Prostate gland (tissue), 2 donors: ENCODE data around the gene ASCL4. TPM values are rescaled to one million over a fixed set of nuclear protein-coding genes. Genes with fewer than 3 reads are reported as not detected.
A peak's percentile ranks its signal among the peaks of the same experiment; 100 is the strongest.

Experiments
- DNase-seq: peaks from one replicate; pipeline ENCODE4 v3.0.0-alpha.2; 2019; ENCODE audit warnings: low spot score
- H3K27ac ChIP-seq, 2 donors: fragments of 200-600 bp; sonication (generic); 2 replicates each; pipeline ENCODE4 v1.5.1; 2017 to 2019
- H3K27me3 ChIP-seq: fragments of 200-600 bp; sonication (generic); replicated peaks from 2 replicates; pipeline ENCODE4 v1.5.1; 2019; ENCODE audit not compliant: insufficient read depth
- H3K36me3 ChIP-seq, 2 donors: fragments of 200-600 bp; sonication (generic); 1 replicate in 1 of 2; 2 replicates in 1 of 2; pipeline versions ENCODE4 v1.5.1 to v1.8.1; 2017 to 2019
- H3K4me1 ChIP-seq: fragments of 200-600 bp; sonication (generic); replicated peaks from 2 replicates; pipeline ENCODE4 v1.5.1; 2019
- H3K4me3 ChIP-seq, 2 donors: fragments of 200-600 bp; sonication (generic); 2 replicates each; pipeline ENCODE4 v1.5.1; 2017 to 2019
- H3K9me3 ChIP-seq: fragments of 200-600 bp; sonication (generic); 2 replicates; pipeline ENCODE4 v1.5.1; 2017
- CTCF ChIP-seq, 4 experiments: fragments of 200-600 bp in 2 of 4; fragments of 450-650 bp in 2 of 4; sonication (generic) in 2 of 4; IDR thresholded peaks; 1 replicate in 3 of 4; 2 replicates in 1 of 4; pipeline ENCODE4 v1.5.1; 2016 to 2019; ENCODE audit warnings: antibody characterized with exemption in 4 of 4, mild to moderate bottlenecking in 2 of 4, moderate library complexity in 2 of 4
- POLR2A ChIP-seq: fragments of 450-650 bp; IDR thresholded peaks from one replicate; pipeline ENCODE4 v1.6.1; 2016; ENCODE audit warnings: antibody characterized with exemption, mild to moderate bottlenecking
- POLR2AphosphoS5 ChIP-seq: sonication (generic); formaldehyde crosslinking; IDR thresholded peaks from one replicate; pipeline ENCODE4 v1.6.1; 2017; ENCODE audit warnings: antibody characterized with exemption
- WGBS: methylation state at CpG from one replicate; pipeline ENCODE4 v1.1.5; 2018; 5-methylcytosine and 5-hydroxymethylcytosine counted together
- intact Hi-C: fragments of 100-400 bp; cut with DNase I; formaldehyde crosslinking; loops from one replicate; pipeline ENCODE4 v1.14.2; 2022
- total RNA-seq, 2 donors: library from RNA; depleted of rRNA; stranded (reverse); fragments of >200 nt; gene quantifications; one replicate each; pipeline ENCODE4 v1.1.0, GENCODE V29; 2016

Gene ASCL4
- total RNA-seq, 2 donors from 2014 or later = not detected

- peaks cover 10 to 19% of the 10 kb centered on the region in 2 donors for H3K36me3 ChIP-seq
- H3K4me1 ChIP-seq = no peaks in the 10 kb centered on the region
- no peaks in the 10 kb centered on the region for H3K27me3 ChIP-seq
- no peak for DNase-seq
- H3K4me3 ChIP-seq = no peak overlapping the region
- no peak overlapping the region for H3K27ac ChIP-seq
- TF ChIP-seq POLR2A = no peak
- no peak for TF ChIP-seq CTCF (IDR thresholded peaks at IDR 0.05)
- no peak for TF ChIP-seq POLR2AphosphoS5
- 100% methylated on average over 1 of the region's 1 CpG for WGBS
- H3K9me3 ChIP-seq = no peaks in the 10 kb centered on the region
- intact Hi-C loops = no loop called here
These were observed 25.4 kb upstream of the ASCL4 start for GRCh38 chr12:107749083-107749482.

GRCh38 chr12:107759410-107759809 lies 15.1 kb upstream of the ASCL4 start:
- Histone ChIP-seq H3K27ac (peak overlapping the region in 1 of 2 donors; percentile 70), H3K4me1 (no peaks in the 10 kb centered on the region), H3K27me3 (no peaks in the 10 kb centered on the region), H3K36me3 (peaks cover 6 to 14% of the 10 kb centered on the region in 2 donors), H3K9me3 (no peaks in the 10 kb centered on the region), H3K4me3 (peak overlapping the region; percentile 75 to 81)
- WGBS = 33% methylated on average over 3 of the region's 3 CpGs
- intact Hi-C loops = no loop called here
- DNase-seq = peak; percentile 22
- TF ChIP-seq CTCF (IDR thresholded peaks at IDR 0.05) (no peak), POLR2AphosphoS5 (no peak), POLR2A (no peak)

GRCh38 chr12:107760207-107760808 lies 14.2 kb upstream of the ASCL4 start:
- Histone ChIP-seq H3K9me3 (no peaks in the 10 kb centered on the region), H3K27ac (peak overlapping the region; percentile 57 to 70), H3K4me3 (peak overlapping the region; percentile 75 to 81), H3K36me3 (peaks cover 3 to 10% of the 10 kb centered on the region in 2 donors), H3K27me3 (no peaks in the 10 kb centered on the region), H3K4me1 (no peaks in the 10 kb centered on the region)
- intact Hi-C loops = loop anchor here (10.0 kb wide), 1 partner anchor 754 kb away; the partner anchor contains the start of gene FICD
- WGBS = 2% methylated on average over 15 of the region's 30 CpGs
- no peak for TF ChIP-seq CTCF (IDR thresholded peaks at IDR 0.05)
- peak; percentile 23 for DNase-seq

GRCh38 chr12:107760809-107761501 lies 13.5 kb upstream of the ASCL4 start, which contains the start of gene PRDM4:
Gene PRDM4, minus strand, starts transcription at chr12:107761137. Its CDS starts 622 bp downstream, at chr12:107760515.
- Histone ChIP-seq H3K9me3 (no peaks in the 10 kb centered on the region), H3K4me3 (peak within 1 kb of the TSS; percentile 75 to 81), H3K27ac (peak within 1 kb of the TSS; percentile 57 to 70), H3K27me3 (no peaks in the 10 kb centered on the region), H3K4me1 (no peaks in the 10 kb centered on the region), H3K36me3 (peaks cover 0 to 3% of the 10 kb centered on the region in 2 donors)
- TF ChIP-seq POLR2AphosphoS5 (peak; percentile 82), POLR2A (peak; percentile 96), CTCF (IDR thresholded peaks at IDR 0.05) (peak; percentile 31 to 89 (median 64))
- intact Hi-C loops = loop anchor here (10.0 kb wide), 1 partner anchor 754 kb away; the partner anchor contains the start of gene FICD
- DNase-seq = peak; percentile 91
- WGBS = under 1% methylated on average over 70 of the region's 83 CpGs
